ENCODE measurements around the gene EGFR. TPM values are rescaled to one million over a fixed set of nuclear protein-coding genes. Genes with fewer than 3 reads are reported as not detected.

The EGFR gene
- total RNA-seq, 1 experiment from 2014 or later: 448 TPM

DNA sequence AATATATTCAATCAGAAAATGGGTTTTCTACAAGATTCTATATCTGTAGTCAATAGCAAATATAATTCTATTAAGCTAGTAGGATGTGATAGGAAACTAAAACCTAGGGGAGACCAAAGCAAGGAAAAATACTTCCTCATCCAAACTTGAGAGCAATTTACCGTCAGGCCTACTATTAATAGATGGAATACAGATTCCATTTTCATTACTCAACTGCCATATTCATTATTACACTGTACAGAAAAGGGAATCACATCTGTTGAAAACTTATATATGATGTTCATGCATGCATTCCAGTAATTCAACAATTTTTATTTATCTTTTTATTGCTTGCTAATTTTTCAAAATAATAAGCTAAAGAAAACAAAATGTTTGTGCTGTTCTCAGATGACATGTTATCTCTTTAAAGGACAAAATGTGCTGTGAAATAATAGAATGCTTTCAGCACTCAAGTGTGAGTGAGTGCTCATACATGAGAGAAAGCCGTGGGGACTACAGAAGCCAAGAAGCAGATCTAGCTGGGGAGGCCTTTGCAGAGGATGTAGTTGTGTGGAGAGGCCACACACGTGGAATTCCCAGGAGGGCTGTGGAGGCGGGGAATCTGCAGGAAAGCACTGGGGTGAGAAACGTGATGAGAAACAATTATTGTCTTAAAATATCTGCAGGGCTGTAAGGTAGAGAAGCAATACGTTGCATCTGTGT is 110.0 kb downstream of the EGFR start:
- H3K4me1 Mint-ChIP-seq (ENCODE audit: insufficient read depth, unreplicated experiment): peaks cover 66% of the 10 kb centered on the region
- ChIA-PET CTCF (interaction anchor here (0.5 to 1.6 kb wide), 10 partner anchors 8 to 804 kb away, joined by 3 to 8 read pairs (median 3); no protein-coding TSS in a partner anchor), POLR2A (interaction anchor here (0.7 to 2.8 kb wide), 16 partner anchors 9 to 355 kb away, joined by 3 to 13 read pairs (median 4); no protein-coding TSS in a partner anchor)
- intact Hi-C loops (cut with micrococcal nuclease): no loop called here
- no peaks in the 10 kb centered on the region for H3K27me3 Mint-ChIP-seq (ENCODE audit: insufficient read depth, unreplicated experiment)
- peak overlapping the region; percentile 90 for H3K27ac Mint-ChIP-seq (ENCODE audit: low read depth, unreplicated experiment)
- peak overlapping the region; percentile 9 for H3K4me3 Mint-ChIP-seq (ENCODE audit: unreplicated experiment)
- no peaks in the 10 kb centered on the region for H3K9me3 Mint-ChIP-seq (ENCODE audit: unreplicated experiment)
- TF ChIP-seq, protein P1, sequence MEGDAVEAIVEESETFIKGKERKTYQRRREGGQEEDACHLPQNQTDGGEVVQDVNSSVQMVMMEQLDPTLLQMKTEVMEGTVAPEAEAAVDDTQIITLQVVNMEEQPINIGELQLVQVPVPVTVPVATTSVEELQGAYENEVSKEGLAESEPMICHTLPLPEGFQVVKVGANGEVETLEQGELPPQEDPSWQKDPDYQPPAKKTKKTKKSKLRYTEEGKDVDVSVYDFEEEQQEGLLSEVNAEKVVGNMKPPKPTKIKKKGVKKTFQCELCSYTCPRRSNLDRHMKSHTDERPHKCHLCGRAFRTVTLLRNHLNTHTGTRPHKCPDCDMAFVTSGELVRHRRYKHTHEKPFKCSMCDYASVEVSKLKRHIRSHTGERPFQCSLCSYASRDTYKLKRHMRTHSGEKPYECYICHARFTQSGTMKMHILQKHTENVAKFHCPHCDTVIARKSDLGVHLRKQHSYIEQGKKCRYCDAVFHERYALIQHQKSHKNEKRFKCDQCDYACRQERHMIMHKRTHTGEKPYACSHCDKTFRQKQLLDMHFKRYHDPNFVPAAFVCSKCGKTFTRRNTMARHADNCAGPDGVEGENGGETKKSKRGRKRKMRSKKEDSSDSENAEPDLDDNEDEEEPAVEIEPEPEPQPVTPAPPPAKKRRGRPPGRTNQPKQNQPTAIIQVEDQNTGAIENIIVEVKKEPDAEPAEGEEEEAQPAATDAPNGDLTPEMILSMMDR (IDR thresholded peaks at IDR 0.05; ENCODE audit: unreplicated experiment): no peak
- H3K36me3 Mint-ChIP-seq (ENCODE audit: insufficient read depth, unreplicated experiment): peaks cover 64% of the 10 kb centered on the region
- BruUV-seq (replicated peaks): no TSS peak
- DNase-seq (ENCODE audit: unreplicated experiment): peak; percentile 33

DNA sequence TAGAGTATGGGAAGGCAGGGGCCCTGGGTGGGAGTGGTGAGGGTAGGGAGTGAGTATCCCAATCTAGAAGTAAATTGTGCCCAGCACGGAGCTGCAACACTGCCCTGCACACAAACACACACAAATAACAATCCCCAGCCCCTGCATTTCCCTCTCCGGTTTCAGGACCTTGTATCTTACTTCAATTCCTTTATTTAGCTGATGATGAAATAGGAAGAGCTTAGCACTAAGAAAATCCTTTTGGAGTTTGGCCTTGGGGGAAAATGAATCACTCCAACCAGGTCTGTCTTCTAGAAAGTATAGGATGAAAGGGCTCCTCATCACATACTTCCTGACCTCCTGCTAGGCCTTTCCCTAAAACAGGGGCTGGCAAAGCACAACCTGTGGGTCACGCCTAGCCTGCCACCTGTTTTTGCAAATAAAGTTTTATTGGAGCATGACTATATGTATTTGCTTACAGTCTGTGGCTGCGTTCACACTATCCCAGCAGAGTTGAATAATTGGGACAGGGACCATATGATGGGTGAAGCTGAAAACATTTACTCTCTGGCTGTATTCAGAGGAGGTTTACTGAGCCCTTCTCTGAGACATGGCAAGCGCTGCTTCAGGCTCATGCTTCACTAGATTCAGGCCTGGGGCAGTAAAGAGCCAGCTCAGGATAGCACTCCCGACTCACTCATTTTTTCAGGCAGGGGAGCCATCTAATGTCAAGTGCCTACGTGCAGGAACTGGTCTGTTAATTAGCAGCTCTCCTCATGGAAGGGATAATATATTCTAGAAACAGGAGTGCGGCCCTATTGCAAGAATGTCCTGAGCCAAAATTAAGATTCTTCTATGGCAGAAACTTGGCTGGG is 111.0 kb downstream of the EGFR start:
- ChIA-PET CTCF (interaction anchor here (0.5 to 2.1 kb wide), 11 partner anchors 9 to 805 kb away, joined by 3 to 8 read pairs (median 3); no protein-coding TSS in a partner anchor), POLR2A (interaction anchor here (1.0 to 2.8 kb wide), 15 partner anchors 10 to 356 kb away, joined by 3 to 13 read pairs (median 4); no protein-coding TSS in a partner anchor)
- H3K4me1 Mint-ChIP-seq (ENCODE audit: insufficient read depth, unreplicated experiment): peaks cover 70% of the 10 kb centered on the region
- TF ChIP-seq, protein P1 (IDR thresholded peaks at IDR 0.05; ENCODE audit: unreplicated experiment): no peak
- H3K9me3 Mint-ChIP-seq (ENCODE audit: unreplicated experiment): no peaks in the 10 kb centered on the region
- peak; percentile 89 for DNase-seq (ENCODE audit: unreplicated experiment)
- peak overlapping the region; percentile 90 for H3K27ac Mint-ChIP-seq (ENCODE audit: low read depth, unreplicated experiment)
- intact Hi-C loops (cut with micrococcal nuclease): loop anchor here (5.0 kb wide), 2 partner anchors 42 to 297 kb away; no protein-coding TSS in a partner anchor
- BruUV-seq (replicated peaks): no TSS peak
- peak overlapping the region; percentile 9 for H3K4me3 Mint-ChIP-seq (ENCODE audit: unreplicated experiment)
- H3K36me3 Mint-ChIP-seq (ENCODE audit: insufficient read depth, unreplicated experiment): peaks cover 55% of the 10 kb centered on the region
- no peaks in the 10 kb centered on the region for H3K27me3 Mint-ChIP-seq (ENCODE audit: insufficient read depth, unreplicated experiment)

DNA sequence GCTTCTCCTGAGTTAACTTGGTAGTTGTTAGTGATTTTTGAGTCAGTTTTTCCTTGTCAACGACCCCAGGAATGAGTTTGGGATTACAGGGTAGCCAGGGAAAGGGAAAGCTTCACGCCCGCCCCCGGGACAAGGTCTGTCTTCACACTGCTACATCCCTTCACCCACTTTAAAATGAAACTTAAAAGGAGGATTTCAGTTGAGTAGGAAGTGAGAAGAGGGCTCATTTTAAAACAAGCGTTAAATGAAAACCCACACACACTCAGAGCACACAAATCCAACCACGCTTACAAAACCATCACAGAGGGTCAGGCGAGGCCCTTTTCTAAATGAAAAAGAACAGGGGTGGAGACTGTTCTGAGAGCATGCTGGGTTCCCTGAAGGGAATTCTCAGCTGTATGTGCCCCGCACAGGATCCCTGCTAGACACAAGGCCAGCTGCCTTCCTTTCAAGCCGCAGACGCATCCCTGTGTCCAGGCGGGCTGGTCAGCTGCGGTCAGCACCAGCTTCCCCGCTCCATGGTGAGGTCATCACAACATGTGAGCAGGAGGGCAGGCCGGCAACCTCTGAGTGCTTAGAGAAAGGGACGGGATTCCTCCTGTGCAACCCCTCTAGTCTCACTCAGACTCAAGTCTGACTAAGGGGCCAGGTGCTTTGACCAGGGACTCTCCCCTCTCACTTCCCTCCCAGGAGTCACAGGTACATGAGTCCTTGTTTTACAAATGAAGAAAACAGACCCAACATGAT is 111.8 kb downstream of the EGFR start:
- H3K36me3 Mint-ChIP-seq (ENCODE audit: insufficient read depth, unreplicated experiment): peaks cover 47% of the 10 kb centered on the region
- no peak for DNase-seq (ENCODE audit: unreplicated experiment)
- H3K27ac Mint-ChIP-seq (ENCODE audit: low read depth, unreplicated experiment): peak overlapping the region; percentile 90
- CTCF ChIA-PET: interaction anchor here (0.6 to 2.1 kb wide), 5 partner anchors 14 to 348 kb away, joined by 3 to 8 read pairs (median 7); no protein-coding TSS in a partner anchor
- TF ChIP-seq, protein P1 (IDR thresholded peaks at IDR 0.05; ENCODE audit: unreplicated experiment): no peak
- no peaks in the 10 kb centered on the region for H3K9me3 Mint-ChIP-seq (ENCODE audit: unreplicated experiment)
- POLR2A ChIA-PET: interaction anchor here (0.9 to 2.8 kb wide), 9 partner anchors 10 to 130 kb away, joined by 3 to 13 read pairs (median 4); no protein-coding TSS in a partner anchor
- H3K4me3 Mint-ChIP-seq (ENCODE audit: unreplicated experiment): peak overlapping the region; percentile 6
- BruUV-seq (replicated peaks): no TSS peak
- H3K27me3 Mint-ChIP-seq (ENCODE audit: insufficient read depth, unreplicated experiment): no peaks in the 10 kb centered on the region
- intact Hi-C loops (cut with micrococcal nuclease): loop anchor here (5.0 kb wide), 2 partner anchors 43 to 298 kb away; no protein-coding TSS in a partner anchor
- H3K4me1 Mint-ChIP-seq (ENCODE audit: insufficient read depth, unreplicated experiment): peaks cover 66% of the 10 kb centered on the region
